Measurements from ENCODE around the gene SGCD.

SGCD gene

DNA sequence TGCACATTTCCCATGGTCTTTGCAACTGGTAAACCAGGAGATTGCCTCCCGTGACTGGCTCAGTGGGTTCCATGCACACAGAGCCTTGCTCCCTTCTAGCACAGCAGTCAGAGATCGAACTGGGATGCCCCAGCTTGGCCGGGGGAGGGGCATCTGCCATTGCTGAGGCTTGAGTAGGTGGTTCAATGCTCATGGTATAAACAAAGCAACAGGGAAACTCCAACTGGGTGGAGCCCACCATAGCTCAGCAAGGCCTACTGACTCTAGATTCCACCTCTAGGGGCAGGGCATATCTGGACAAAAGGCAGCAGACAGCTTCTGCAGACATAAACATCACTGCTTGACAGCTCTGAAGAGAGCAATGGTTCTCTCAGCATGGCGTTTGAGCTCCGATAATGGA, 456.1 kb downstream of the SGCD start:
- Histone ChIP-seq H3K4me1 (ENCODE audit: control insufficient read depth, insufficient read depth, low read length) (no peaks in the 10 kb centered on the region), H3K36me3 (ENCODE audit: control insufficient read depth, insufficient read depth, low read length, severe bottlenecking) (no peaks in the 10 kb centered on the region), H3K9me3 (ENCODE audit: control insufficient read depth, low read length) (peaks cover 14% of the 10 kb centered on the region), H3K4me3 (ENCODE audit: low read length) (no peak overlapping the region), H3K27me3 (replicated peaks; ENCODE audit: control insufficient read depth, insufficient read depth, low read length) (no peaks in the 10 kb centered on the region), H3K9ac (ENCODE audit: low read length) (no peak overlapping the region)
- no peak for DNase-seq (ENCODE audit: low read depth)

DNA sequence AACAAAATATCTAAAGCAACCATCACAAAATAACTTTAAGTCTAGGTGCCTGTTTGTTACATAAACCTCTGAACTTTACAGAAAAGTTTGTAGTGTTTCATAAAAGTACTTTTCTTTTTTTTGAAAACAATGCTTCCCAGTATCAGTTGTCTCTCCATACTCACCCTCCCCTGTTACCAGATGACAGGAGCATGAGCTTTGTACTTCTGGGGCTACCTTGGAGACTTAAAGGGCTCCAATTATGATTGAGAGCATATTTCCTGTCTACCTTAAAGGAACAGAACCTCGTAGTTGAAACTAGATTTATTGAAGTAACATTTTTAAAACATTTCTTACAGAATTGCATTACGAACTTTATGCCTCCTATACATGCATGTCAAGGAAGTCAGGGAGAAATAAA, 467.7 kb downstream of the SGCD start:
- Histone ChIP-seq H3K4me3 (ENCODE audit: low read length) (no peak overlapping the region), H3K9ac (ENCODE audit: low read length) (no peak overlapping the region), H3K36me3 (ENCODE audit: control insufficient read depth, insufficient read depth, low read length, severe bottlenecking) (no peaks in the 10 kb centered on the region), H3K4me1 (ENCODE audit: control insufficient read depth, insufficient read depth, low read length) (no peaks in the 10 kb centered on the region), H3K9me3 (ENCODE audit: control insufficient read depth, low read length) (no peaks in the 10 kb centered on the region), H3K27me3 (replicated peaks; ENCODE audit: control insufficient read depth, insufficient read depth, low read length) (no peaks in the 10 kb centered on the region)
- DNase-seq (ENCODE audit: low read depth), result no peak

DNA sequence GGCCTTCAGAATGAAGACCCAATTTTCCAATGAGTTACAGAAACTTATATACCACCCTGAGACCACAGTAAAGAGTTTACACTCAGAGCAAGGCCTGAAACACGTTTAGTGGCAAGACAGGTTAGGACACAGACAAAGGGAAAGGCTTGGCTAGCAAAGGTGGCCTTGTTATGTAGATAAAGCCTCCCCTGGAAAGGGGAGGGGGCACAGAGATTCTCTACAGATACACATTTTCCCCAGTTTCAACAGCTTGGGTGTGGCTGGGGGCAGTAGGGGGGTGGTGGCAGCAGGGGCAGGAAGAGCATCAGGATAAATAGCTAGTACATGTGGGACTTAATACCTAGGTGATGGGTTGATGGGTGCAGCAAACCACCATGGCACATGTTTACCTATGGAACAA, 471.2 kb downstream of the SGCD start:
- Histone ChIP-seq H3K9me3 (ENCODE audit: control insufficient read depth, low read length) (no peaks in the 10 kb centered on the region), H3K36me3 (ENCODE audit: control insufficient read depth, insufficient read depth, low read length, severe bottlenecking) (no peaks in the 10 kb centered on the region), H3K4me1 (ENCODE audit: control insufficient read depth, insufficient read depth, low read length) (no peaks in the 10 kb centered on the region), H3K9ac (ENCODE audit: low read length) (no peak overlapping the region), H3K4me3 (ENCODE audit: low read length) (no peak overlapping the region), H3K27me3 (replicated peaks; ENCODE audit: control insufficient read depth, insufficient read depth, low read length) (no peaks in the 10 kb centered on the region)
- DNase-seq (ENCODE audit: low read depth), result no peak

DNA sequence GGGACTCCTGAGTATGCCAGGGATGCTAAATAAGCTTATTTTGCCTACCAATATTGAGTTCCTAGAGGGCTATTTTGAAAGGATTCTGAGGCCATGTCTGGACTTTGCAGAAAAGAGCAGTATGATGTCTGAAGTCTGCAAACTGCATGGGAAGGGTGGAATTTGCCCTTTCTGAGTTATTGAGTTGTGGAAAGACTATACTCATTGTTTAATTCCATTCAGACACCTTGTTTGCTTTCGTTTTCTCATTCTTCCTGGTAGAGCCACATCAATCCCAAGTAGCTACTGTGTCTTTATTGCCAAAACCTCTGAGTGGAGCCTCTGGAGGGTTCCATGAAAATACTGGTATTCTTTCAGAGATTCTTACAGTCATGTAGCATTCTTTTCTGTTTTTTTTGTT, 472.2 kb downstream of the SGCD start:
- Histone ChIP-seq H3K4me1 (ENCODE audit: control insufficient read depth, insufficient read depth, low read length) (no peaks in the 10 kb centered on the region), H3K9ac (ENCODE audit: low read length) (no peak overlapping the region), H3K4me3 (ENCODE audit: low read length) (no peak overlapping the region), H3K27me3 (replicated peaks; ENCODE audit: control insufficient read depth, insufficient read depth, low read length) (no peaks in the 10 kb centered on the region), H3K36me3 (ENCODE audit: control insufficient read depth, insufficient read depth, low read length, severe bottlenecking) (no peaks in the 10 kb centered on the region), H3K9me3 (ENCODE audit: control insufficient read depth, low read length) (no peaks in the 10 kb centered on the region)
- DNase-seq (ENCODE audit: low read depth), result no peak

DNA sequence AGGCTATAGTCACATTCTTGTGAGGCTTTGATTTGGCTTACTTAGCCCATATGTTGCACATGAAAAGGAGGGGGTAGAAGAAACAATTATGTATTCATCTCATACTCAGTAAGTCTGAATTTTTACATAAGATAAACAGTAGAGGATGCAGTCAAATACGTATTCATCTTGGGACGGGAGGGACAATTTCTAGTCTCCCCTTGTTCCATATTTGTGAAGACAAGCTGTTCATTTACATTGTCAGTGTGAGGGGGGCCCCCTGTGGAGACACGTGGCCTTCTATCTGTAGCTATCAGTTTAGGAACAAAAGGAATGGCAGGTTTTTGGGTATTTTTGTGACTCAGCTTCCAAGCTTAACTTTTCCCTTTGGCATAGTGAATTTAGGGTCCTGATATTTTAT, 474.0 kb downstream of the SGCD start:
- Histone ChIP-seq H3K9ac (ENCODE audit: low read length) (no peak overlapping the region), H3K9me3 (ENCODE audit: control insufficient read depth, low read length) (no peaks in the 10 kb centered on the region), H3K4me1 (ENCODE audit: control insufficient read depth, insufficient read depth, low read length) (no peaks in the 10 kb centered on the region), H3K36me3 (ENCODE audit: control insufficient read depth, insufficient read depth, low read length, severe bottlenecking) (no peaks in the 10 kb centered on the region), H3K27me3 (replicated peaks; ENCODE audit: control insufficient read depth, insufficient read depth, low read length) (no peaks in the 10 kb centered on the region), H3K4me3 (ENCODE audit: low read length) (no peak overlapping the region)
- no peak for DNase-seq (ENCODE audit: low read depth)

DNA sequence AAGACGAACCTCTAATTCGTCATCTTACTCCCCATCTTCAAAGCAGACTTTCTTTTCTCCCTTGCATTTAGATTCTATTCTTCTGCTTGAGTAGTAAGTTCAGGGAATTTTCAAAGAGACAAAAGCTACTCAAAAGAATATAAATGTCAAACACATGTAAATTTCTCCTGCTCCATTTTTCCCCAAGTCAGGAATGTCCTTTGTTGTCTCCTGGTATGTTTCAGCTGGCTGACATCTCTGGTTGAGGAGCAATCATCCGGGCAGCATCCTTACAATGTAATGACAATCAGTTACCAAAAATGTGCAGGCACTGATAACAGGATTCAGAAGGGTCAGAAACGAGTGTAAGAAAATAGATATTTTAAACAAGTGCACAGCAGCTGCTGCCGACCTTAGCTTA, 475.5 kb downstream of the SGCD start:
- Histone ChIP-seq H3K4me3 (ENCODE audit: low read length) (no peak overlapping the region), H3K4me1 (ENCODE audit: control insufficient read depth, insufficient read depth, low read length) (no peaks in the 10 kb centered on the region), H3K27me3 (replicated peaks; ENCODE audit: control insufficient read depth, insufficient read depth, low read length) (no peaks in the 10 kb centered on the region), H3K9me3 (ENCODE audit: control insufficient read depth, low read length) (no peaks in the 10 kb centered on the region), H3K9ac (ENCODE audit: low read length) (no peak overlapping the region), H3K36me3 (ENCODE audit: control insufficient read depth, insufficient read depth, low read length, severe bottlenecking) (no peaks in the 10 kb centered on the region)
- DNase-seq (ENCODE audit: low read depth), result no peak

DNA sequence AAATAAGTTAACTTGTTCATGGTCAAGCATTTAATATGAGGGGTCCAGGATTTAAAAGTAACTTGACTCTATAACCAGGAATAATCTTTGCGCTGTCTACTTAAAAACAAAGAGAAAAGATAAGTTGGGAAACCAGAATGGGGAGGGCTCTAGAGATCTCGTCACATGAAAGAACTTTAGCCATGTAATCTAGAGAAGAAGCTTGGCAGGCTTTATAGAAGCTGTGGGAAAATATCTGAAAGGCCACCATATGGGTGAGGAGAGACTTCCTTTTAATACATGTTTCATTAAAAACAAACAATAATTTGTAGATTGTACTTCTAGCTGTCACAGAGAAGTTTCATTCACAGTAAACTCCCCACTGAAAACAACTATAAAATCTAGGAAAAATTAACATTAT, 476.4 kb downstream of the SGCD start:
- Histone ChIP-seq H3K9me3 (ENCODE audit: control insufficient read depth, low read length) (no peaks in the 10 kb centered on the region), H3K27me3 (replicated peaks; ENCODE audit: control insufficient read depth, insufficient read depth, low read length) (no peaks in the 10 kb centered on the region), H3K4me3 (ENCODE audit: low read length) (no peak overlapping the region), H3K36me3 (ENCODE audit: control insufficient read depth, insufficient read depth, low read length, severe bottlenecking) (no peaks in the 10 kb centered on the region), H3K9ac (ENCODE audit: low read length) (no peak overlapping the region), H3K4me1 (ENCODE audit: control insufficient read depth, insufficient read depth, low read length) (no peaks in the 10 kb centered on the region)
- no peak for DNase-seq (ENCODE audit: low read depth)

DNA sequence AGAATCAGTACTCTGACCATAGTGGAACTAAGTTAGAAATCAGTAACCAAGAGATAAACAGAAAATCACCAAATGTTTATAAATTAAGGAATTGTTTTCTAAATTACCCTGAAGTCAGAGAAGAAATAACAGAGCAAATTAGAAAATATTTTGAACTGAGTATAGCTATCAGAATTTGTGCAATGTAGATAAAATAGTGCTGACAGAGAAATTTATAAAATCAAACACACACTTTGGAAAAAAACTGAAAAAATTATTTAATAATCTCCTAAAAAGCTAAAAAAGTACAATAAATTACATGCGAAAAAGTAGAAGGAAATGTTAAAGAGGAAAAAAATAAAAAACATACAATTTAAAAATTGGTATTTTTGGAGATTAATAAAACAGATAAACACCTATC, 486.0 kb downstream of the SGCD start:
- Histone ChIP-seq H3K27me3 (replicated peaks; ENCODE audit: control insufficient read depth, insufficient read depth, low read length) (no peaks in the 10 kb centered on the region), H3K36me3 (ENCODE audit: control insufficient read depth, insufficient read depth, low read length, severe bottlenecking) (no peaks in the 10 kb centered on the region), H3K9ac (ENCODE audit: low read length) (no peak overlapping the region), H3K4me1 (ENCODE audit: control insufficient read depth, insufficient read depth, low read length) (no peaks in the 10 kb centered on the region), H3K9me3 (ENCODE audit: control insufficient read depth, low read length) (peaks cover 3% of the 10 kb centered on the region), H3K4me3 (ENCODE audit: low read length) (no peak overlapping the region)
- no peak for DNase-seq (ENCODE audit: low read depth)

DNA sequence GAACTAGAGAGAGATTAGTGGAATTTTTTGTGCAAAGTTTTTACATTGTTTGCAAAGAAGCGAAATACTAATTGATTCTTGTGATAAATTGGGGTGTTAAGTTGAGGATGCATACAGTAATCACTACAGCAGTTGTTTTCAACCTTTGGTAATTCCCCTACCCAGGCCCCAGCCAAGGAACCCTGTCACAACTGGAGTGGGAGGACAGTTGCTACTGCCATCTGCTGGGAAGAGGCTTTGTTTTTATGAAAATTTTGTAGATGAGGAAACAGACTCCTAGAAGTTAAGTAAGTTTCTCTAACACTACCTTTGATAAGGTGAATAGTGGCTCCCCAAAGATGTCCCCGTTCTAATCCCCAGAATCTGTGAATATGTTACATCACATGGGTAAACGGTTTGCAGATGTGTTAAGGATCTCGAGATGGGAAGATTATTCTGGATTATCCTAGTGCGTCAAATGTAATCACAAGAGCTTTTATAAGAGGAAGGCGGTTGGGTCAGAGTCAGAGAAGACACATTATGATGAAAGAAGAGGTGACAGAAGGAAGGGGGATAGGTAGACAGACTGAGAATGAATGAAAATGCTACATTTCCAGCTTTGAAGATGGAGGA, 489.1 kb downstream of the SGCD start:
- no peak overlapping the region for H3K4me3 ChIP-seq (ENCODE audit: low read length)
- no peaks in the 10 kb centered on the region for H3K27me3 ChIP-seq (replicated peaks; ENCODE audit: control insufficient read depth, insufficient read depth, low read length)
- H3K9ac ChIP-seq (ENCODE audit: low read length), result no peak overlapping the region
- H3K9me3 ChIP-seq (ENCODE audit: control insufficient read depth, low read length), result peaks cover under 1% of the 10 kb centered on the region
- H3K4me1 ChIP-seq (ENCODE audit: control insufficient read depth, insufficient read depth, low read length), result no peaks in the 10 kb centered on the region
- no peaks in the 10 kb centered on the region for H3K36me3 ChIP-seq (ENCODE audit: control insufficient read depth, insufficient read depth, low read length, severe bottlenecking)
- DNase-seq (ENCODE audit: low read depth), result peak; percentile 77

Data from adipocyte (in vitro differentiated cells).